ENCODE results near the gene G6PC2. TPM values are rescaled to one million over a fixed set of nuclear protein-coding genes. Genes with fewer than 3 reads are reported as not detected.

Gene G6PC2
- total RNA-seq, 4 donors from 2014 or later: not detected

DNA sequence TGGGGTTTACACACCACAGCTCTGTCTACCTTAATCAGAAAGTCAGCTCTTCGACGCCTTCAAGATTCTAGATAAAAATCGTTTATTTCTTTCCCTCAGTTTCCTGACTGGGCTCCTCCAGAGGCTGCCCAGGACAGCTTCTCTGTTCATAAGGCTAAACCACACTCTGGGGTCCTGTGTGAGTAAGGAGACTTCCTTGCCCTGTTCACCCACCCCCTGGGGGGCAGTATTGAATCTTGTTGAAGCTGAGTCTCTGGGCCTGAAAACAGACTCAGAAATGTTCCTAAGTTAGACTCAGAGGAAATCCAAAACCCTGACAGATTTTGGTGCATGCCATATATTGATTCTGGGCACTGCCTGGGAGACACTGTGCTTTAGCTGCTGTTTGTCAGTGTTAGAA lies 43.0 kb downstream of the G6PC2 start:
- Histone ChIP-seq H3K27ac (no peak overlapping the region), H3K9me3 (no peaks in the 10 kb centered on the region), H3K27me3 (peaks cover 0 to 9% (median 0%) of the 10 kb centered on the region in 4 donors), H3K36me3 (no peaks in the 10 kb centered on the region), H3K4me1 (no peaks in the 10 kb centered on the region), H3K4me3 (no peak overlapping the region)
- no peak for TF ChIP-seq POLR2A (IDR thresholded peaks at IDR 0.05)
- TF ChIP-seq, protein P1, sequence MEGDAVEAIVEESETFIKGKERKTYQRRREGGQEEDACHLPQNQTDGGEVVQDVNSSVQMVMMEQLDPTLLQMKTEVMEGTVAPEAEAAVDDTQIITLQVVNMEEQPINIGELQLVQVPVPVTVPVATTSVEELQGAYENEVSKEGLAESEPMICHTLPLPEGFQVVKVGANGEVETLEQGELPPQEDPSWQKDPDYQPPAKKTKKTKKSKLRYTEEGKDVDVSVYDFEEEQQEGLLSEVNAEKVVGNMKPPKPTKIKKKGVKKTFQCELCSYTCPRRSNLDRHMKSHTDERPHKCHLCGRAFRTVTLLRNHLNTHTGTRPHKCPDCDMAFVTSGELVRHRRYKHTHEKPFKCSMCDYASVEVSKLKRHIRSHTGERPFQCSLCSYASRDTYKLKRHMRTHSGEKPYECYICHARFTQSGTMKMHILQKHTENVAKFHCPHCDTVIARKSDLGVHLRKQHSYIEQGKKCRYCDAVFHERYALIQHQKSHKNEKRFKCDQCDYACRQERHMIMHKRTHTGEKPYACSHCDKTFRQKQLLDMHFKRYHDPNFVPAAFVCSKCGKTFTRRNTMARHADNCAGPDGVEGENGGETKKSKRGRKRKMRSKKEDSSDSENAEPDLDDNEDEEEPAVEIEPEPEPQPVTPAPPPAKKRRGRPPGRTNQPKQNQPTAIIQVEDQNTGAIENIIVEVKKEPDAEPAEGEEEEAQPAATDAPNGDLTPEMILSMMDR (IDR thresholded peaks at IDR 0.05): no peak
- intact Hi-C loops (cut with DNase I): no loop called here
- no peak for DNase-seq
- 77 to 87% methylated on average over 3 of the region's 3 CpGs for WGBS, 2 donors

DNA sequence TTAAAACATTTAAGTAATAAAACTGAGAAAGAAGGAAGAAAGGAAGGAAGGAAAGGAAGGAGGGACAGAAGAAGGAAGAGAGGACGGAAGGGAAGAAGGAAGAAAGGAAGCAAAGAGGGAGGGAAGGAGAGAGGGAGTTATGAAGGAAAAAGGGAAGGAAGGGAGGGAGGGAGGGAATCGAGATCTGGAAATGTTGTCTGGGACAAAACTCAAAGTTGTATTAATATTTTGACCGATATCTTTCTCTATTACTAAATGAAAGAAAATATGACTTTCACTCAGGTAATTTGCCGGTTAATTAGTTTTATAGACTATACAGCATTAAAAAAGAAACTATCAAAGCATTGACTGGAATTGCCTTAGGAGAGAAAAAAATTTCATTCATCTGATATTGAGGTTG lies 44.4 kb downstream of the G6PC2 start:
- Histone ChIP-seq H3K9me3 (no peaks in the 10 kb centered on the region), H3K27me3 (peaks cover 0 to 9% (median 0%) of the 10 kb centered on the region in 4 donors), H3K27ac (no peak overlapping the region), H3K4me1 (no peaks in the 10 kb centered on the region), H3K36me3 (no peaks in the 10 kb centered on the region), H3K4me3 (no peak overlapping the region)
- intact Hi-C loops (cut with DNase I): no loop called here
- WGBS, 2 donors: 39 to 61% methylated on average over 4 of the region's 4 CpGs
- no peak for DNase-seq
- TF ChIP-seq, protein P1 (IDR thresholded peaks at IDR 0.05): no peak
- TF ChIP-seq POLR2A (IDR thresholded peaks at IDR 0.05): no peak

DNA sequence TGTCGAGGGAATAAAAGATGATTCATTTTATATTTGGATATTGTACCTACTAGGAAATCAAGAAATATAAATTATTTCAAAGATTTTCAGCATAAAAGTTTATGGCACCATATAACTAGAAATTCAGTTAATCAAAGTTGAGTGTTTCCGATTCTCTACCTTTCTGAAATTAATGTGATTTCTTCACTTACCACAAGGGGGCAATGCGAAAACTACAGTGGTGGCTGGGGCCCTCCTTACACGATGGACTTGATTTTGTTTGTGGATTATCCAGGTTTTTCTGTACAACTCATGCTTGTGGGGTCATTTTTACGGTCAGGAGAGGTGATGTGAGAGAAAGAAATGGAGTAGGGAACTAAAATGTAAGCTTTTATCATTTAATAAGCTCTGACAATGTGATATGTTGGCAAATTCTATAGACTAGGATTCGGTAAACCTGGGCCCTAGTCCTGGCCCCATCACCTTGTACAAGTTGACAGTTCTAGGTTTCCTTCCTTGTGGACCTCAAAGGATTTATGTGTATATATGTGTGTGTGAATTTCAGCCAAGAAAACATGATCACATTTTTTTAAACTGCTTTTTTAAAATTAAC lies 47.6 kb downstream of the G6PC2 start:
- 47 to 53% methylated on average over 6 of the region's 6 CpGs for WGBS, 2 donors
- Histone ChIP-seq H3K27ac (no peak overlapping the region), H3K4me3 (no peak overlapping the region), H3K4me1 (no peaks in the 10 kb centered on the region), H3K9me3 (no peaks in the 10 kb centered on the region), H3K27me3 (peaks cover 0 to 9% (median 0%) of the 10 kb centered on the region in 4 donors), H3K36me3 (no peaks in the 10 kb centered on the region)
- intact Hi-C loops (cut with DNase I): no loop called here
- DNase-seq: no peak
- TF ChIP-seq POLR2A (IDR thresholded peaks at IDR 0.05): no peak
- TF ChIP-seq, protein P1 (IDR thresholded peaks at IDR 0.05): peak in 5 of 6 experiments; percentile 26 to 60 (median 35)

DNA sequence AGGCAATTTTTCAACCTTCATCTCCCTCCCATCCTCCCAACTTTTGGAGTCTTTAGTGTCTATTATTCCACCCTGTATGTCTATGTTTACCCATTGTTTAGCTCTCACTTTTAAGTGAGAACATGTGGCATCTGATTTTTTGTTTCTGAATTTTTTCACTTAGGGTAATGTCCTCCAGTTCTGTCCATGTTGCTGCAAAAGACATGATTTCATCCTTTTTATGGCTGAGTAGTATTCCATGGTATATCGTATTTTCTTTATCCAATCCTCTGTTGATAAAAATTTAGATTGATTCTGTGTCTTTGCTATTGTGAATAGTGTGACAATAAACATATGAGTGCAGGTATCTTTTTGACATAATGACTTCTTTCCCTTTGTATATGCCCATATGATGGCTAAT lies 48.2 kb downstream of the G6PC2 start:
- Histone ChIP-seq H3K36me3 (no peaks in the 10 kb centered on the region), H3K4me1 (no peaks in the 10 kb centered on the region), H3K9me3 (no peaks in the 10 kb centered on the region), H3K27me3 (peaks cover 0 to 5% (median 0%) of the 10 kb centered on the region in 4 donors), H3K27ac (no peak overlapping the region), H3K4me3 (no peak overlapping the region)
- intact Hi-C loops (cut with DNase I): no loop called here
- 96% methylated on average over 1 of the region's 1 CpG for WGBS, 2 donors
- no peak for TF ChIP-seq POLR2A (IDR thresholded peaks at IDR 0.05)
- no peak for DNase-seq

DNA sequence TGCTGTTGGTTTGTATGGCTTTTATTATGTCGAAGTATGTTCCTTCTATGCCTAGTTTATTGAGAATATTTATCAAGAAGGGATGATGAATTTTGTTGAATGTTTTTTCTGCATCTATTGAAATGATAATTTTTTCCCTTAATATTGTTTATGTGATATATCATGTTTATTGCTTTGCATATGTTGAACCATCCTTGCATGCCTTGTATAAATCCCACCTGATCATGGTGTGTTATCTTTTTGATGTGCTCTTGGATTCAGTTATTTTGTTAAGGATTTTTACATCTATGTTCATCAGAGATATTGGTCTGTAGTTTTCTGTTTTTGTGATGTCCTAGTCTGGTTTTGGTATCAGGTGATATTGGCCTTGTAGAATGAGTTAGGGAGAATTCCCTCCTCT lies 50.8 kb downstream of the G6PC2 start:
- DNase-seq: no peak
- TF ChIP-seq, protein P1 (IDR thresholded peaks at IDR 0.05): no peak
- no peak for TF ChIP-seq POLR2A (IDR thresholded peaks at IDR 0.05)
- Histone ChIP-seq H3K36me3 (no peaks in the 10 kb centered on the region), H3K27me3 (peaks cover 0 to 4% (median 0%) of the 10 kb centered on the region in 4 donors), H3K9me3 (no peaks in the 10 kb centered on the region), H3K4me1 (no peaks in the 10 kb centered on the region), H3K4me3 (no peak overlapping the region), H3K27ac (no peak overlapping the region)
- intact Hi-C loops (cut with DNase I): no loop called here
- WGBS, 2 donors: 86 to 87% methylated on average over 1 of the region's 1 CpG

DNA sequence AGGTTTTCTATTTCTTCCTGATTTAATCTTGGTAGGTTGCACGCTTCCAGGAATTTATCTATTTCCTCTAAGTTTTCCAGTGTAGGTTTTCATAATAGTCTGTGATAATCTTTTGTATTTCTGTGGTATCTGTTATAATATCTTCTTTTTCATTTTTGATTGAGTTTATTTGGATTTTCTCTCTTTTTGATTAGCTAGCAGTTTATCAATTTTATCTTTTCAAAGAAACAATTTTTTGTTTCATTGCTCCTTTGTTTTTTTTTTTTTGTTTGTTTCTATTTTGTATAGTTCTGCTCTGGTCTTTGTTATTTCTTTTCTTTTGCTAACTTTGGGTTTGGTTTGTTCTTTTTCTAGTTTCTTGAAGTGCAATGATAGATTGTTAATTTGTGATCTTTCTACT lies 51.3 kb downstream of the G6PC2 start:
- H3K4me3 ChIP-seq: no peak overlapping the region
- H3K4me1 ChIP-seq: no peaks in the 10 kb centered on the region
- H3K36me3 ChIP-seq: no peaks in the 10 kb centered on the region
- TF ChIP-seq, protein P1 (IDR thresholded peaks at IDR 0.05): no peak
- TF ChIP-seq POLR2A (IDR thresholded peaks at IDR 0.05): no peak
- no peak overlapping the region for H3K27ac ChIP-seq
- no peaks in the 10 kb centered on the region for H3K9me3 ChIP-seq
- intact Hi-C loops (cut with DNase I): no loop called here
- H3K27me3 ChIP-seq: peaks cover 0 to 4% (median 0%) of the 10 kb centered on the region in 4 donors
- DNase-seq: no peak
- WGBS, 2 donors: 80 to 90% methylated on average over 1 of the region's 1 CpG
